Left ventricle myocardium inferior (tissue), 1 donor: Measurements from ENCODE around the gene HMG20B. TPM values are rescaled to one million over a fixed set of nuclear protein-coding genes. Genes with fewer than 3 reads are reported as not detected.

ENCODE experiments used
- DNase-seq: peaks from one replicate; pipeline ENCODE4 v3.0.0-alpha.2; 2020
- H3K27ac ChIP-seq: fragments of 200-600 bp; replicated peaks from 2 replicates; pipeline ENCODE4 v1.8.0; 2021
- H3K27me3 ChIP-seq: fragments of 200-600 bp; 2 replicates; pipeline ENCODE4 v1.8.0; 2021; ENCODE audit warnings: low read depth
- H3K36me3 ChIP-seq: fragments of 200-600 bp; 2 replicates; pipeline ENCODE4 v1.8.0; 2021
- H3K4me1 ChIP-seq: fragments of 200-600 bp; 2 replicates; pipeline ENCODE4 v1.8.0; 2021
- H3K4me3 ChIP-seq: fragments of 200-600 bp; 2 replicates; pipeline ENCODE4 v1.8.0; 2021; ENCODE audit warnings: mild to moderate bottlenecking, moderate library complexity
- H3K9me3 ChIP-seq: fragments of 200-600 bp; replicated peaks from 2 replicates; pipeline ENCODE4 v1.8.0; 2021
- CTCF ChIP-seq: fragments of 200-600 bp; IDR thresholded peaks from 2 replicates; pipeline ENCODE4 v1.8.0; 2021; ENCODE audit warnings: antibody characterized with exemption, mild to moderate bottlenecking, borderline replicate concordance
- intact Hi-C: fragments of 100-400 bp; cut with micrococcal nuclease; formaldehyde crosslinking; loops from one replicate; pipeline ENCODE4 v1.11.0; 2022
- total RNA-seq: library from RNA; stranded (reverse); fragmentation: NEBNext Ultra II Directional; extraction: Animal tissue kit (Norgen Biotek cat#: 25700); gene quantifications from one replicate; pipeline ENCODE4 v1.2.1, GENCODE V29; 2021
- donor health status: DM: no; HTN: yes; CAD: no; lungs with severe emphysema.

HMG20B gene
- total RNA-seq, 1 donor from 2014 or later = 34.8 TPM

GRCh38 chr19:3609779-3610719 is 37.3 kb downstream of the HMG20B start:
- no peak for TF ChIP-seq CTCF
- Histone ChIP-seq H3K4me3 (no peak overlapping the region), H3K36me3 (peaks cover 32% of the 10 kb centered on the region), H3K27me3 (peaks cover 15% of the 10 kb centered on the region), H3K9me3 (no peaks in the 10 kb centered on the region), H3K4me1 (peaks cover 49% of the 10 kb centered on the region), H3K27ac (peak overlapping the region; percentile 92)
- intact Hi-C loops = no loop called here
- DNase-seq = no peak

GRCh38 chr19:3610745-3611717 is 38.3 kb downstream of the HMG20B start:
- Histone ChIP-seq H3K4me3 (no peak overlapping the region), H3K9me3 (no peaks in the 10 kb centered on the region), H3K27ac (peak overlapping the region; percentile 92), H3K27me3 (peaks cover 10% of the 10 kb centered on the region), H3K4me1 (peaks cover 46% of the 10 kb centered on the region), H3K36me3 (peaks cover 38% of the 10 kb centered on the region)
- TF ChIP-seq CTCF = no peak
- intact Hi-C loops = no loop called here
- DNase-seq = no peak

GRCh38 chr19:3611841-3612240 is 39.1 kb downstream of the HMG20B start:
- DNase-seq = no peak
- Histone ChIP-seq H3K27ac (no peak overlapping the region), H3K9me3 (no peaks in the 10 kb centered on the region), H3K36me3 (peaks cover 39% of the 10 kb centered on the region), H3K27me3 (peaks cover 1% of the 10 kb centered on the region), H3K4me3 (no peak overlapping the region), H3K4me1 (peaks cover 38% of the 10 kb centered on the region)
- no peak for TF ChIP-seq CTCF
- intact Hi-C loops = no loop called here

GRCh38 chr19:3612330-3612729 is 39.6 kb downstream of the HMG20B start:
- Histone ChIP-seq H3K27ac (no peak overlapping the region), H3K36me3 (peaks cover 39% of the 10 kb centered on the region), H3K27me3 (no peaks in the 10 kb centered on the region), H3K4me1 (peaks cover 36% of the 10 kb centered on the region), H3K4me3 (no peak overlapping the region), H3K9me3 (no peaks in the 10 kb centered on the region)
- no peak for DNase-seq
- intact Hi-C loops = no loop called here
- TF ChIP-seq CTCF = no peak
